Endothelial cell (in vitro differentiated cells): ENCODE measurements around the gene CNR1. TPM values are rescaled to one million over a fixed set of nuclear protein-coding genes. Genes with fewer than 3 reads are reported as not detected.

Experiments
- DNase-seq: peaks from one replicate; pipeline ENCODE4 v3.0.0; 2021; ENCODE audit warnings: low spot score
- H3K27ac Mint-ChIP-seq: one replicate; pipeline ENCODE4 v1.8.0; 2021; ENCODE audit warnings: mixed read lengths, inconsistent platforms; ENCODE audit not compliant: unreplicated experiment
- H3K27me3 Mint-ChIP-seq: one replicate; pipeline ENCODE4 v1.8.0; 2021; ENCODE audit warnings: mild to moderate bottlenecking, moderate library complexity, mixed read lengths, inconsistent platforms; ENCODE audit not compliant: unreplicated experiment
- H3K36me3 Mint-ChIP-seq: one replicate; pipeline ENCODE4 v1.8.0; 2021; ENCODE audit warnings: mild to moderate bottlenecking, low read depth, mixed read lengths, inconsistent platforms; ENCODE audit not compliant: unreplicated experiment
- H3K4me1 Mint-ChIP-seq: one replicate; pipeline ENCODE4 v1.8.0; 2021; ENCODE audit warnings: mild to moderate bottlenecking, mixed read lengths, inconsistent platforms; ENCODE audit not compliant: unreplicated experiment
- H3K4me3 Mint-ChIP-seq: one replicate; pipeline ENCODE4 v1.8.0; 2021; ENCODE audit warnings: mild to moderate bottlenecking, mixed read lengths, inconsistent platforms; ENCODE audit not compliant: unreplicated experiment
- H3K9me3 Mint-ChIP-seq: one replicate; pipeline ENCODE4 v1.8.0; 2021; ENCODE audit warnings: mixed read lengths, inconsistent platforms; ENCODE audit not compliant: unreplicated experiment
- total RNA-seq: library from RNA; stranded (reverse); fragmentation: NEBNext Ultra II Directional; extraction: Animal tissue kit (Norgen Biotek cat#: 25700); gene quantifications from one replicate; pipeline ENCODE4 v1.2.1, GENCODE V29; 2021; ENCODE audit not compliant: unreplicated experiment
- TF ChIP-seq, protein P1 (sequence below): fragments of 200-600 bp; sonication (generic); IDR thresholded peaks from one replicate; pipeline ENCODE4 v1.5.0; 2021; ENCODE audit warnings: antibody characterized with exemption; ENCODE audit not compliant: unreplicated experiment

The CNR1 gene
- total RNA-seq, 1 donor from 2014 or later, result 2.0 TPM

DNA sequence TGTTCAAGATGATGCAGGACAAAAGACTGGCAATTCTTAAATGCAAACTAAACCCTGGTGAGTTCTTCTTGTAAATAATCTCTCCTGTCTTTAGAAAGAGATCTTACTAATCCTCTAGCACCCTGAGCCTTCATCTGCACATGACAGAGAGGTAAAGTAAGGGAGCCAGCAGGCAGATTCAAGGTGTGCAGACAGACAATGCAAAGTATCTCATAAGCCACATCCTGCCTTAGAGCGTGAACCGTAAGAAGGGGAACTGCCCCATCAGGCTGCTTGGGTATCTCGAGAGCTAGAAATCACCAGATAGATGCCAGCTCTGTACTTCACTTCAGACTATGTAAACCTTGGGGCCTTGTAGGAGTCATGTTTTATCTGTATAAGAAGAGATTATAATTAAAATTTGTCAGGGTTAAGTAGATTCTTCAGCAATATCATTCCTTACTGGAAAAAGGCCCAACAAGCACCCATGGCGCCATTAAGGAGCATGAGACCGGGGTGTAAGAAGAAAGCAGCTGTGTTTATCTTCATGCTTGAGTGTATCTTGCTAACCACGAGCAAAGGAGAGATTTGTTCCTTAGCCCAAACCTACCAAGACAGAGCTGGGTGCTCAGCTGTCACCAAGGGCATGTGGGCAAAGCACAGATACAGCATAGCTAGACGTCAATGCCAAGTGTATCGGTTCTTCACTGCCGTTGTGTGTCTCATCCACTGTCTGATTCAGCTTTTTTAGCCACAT is 24.4 kb downstream of the CNR1 start:
- no peak overlapping the region for H3K27ac Mint-ChIP-seq
- TF ChIP-seq, protein P1, sequence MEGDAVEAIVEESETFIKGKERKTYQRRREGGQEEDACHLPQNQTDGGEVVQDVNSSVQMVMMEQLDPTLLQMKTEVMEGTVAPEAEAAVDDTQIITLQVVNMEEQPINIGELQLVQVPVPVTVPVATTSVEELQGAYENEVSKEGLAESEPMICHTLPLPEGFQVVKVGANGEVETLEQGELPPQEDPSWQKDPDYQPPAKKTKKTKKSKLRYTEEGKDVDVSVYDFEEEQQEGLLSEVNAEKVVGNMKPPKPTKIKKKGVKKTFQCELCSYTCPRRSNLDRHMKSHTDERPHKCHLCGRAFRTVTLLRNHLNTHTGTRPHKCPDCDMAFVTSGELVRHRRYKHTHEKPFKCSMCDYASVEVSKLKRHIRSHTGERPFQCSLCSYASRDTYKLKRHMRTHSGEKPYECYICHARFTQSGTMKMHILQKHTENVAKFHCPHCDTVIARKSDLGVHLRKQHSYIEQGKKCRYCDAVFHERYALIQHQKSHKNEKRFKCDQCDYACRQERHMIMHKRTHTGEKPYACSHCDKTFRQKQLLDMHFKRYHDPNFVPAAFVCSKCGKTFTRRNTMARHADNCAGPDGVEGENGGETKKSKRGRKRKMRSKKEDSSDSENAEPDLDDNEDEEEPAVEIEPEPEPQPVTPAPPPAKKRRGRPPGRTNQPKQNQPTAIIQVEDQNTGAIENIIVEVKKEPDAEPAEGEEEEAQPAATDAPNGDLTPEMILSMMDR, result no peak
- H3K36me3 Mint-ChIP-seq, result no peaks in the 10 kb centered on the region
- no peak for DNase-seq
- no peak overlapping the region for H3K4me3 Mint-ChIP-seq
- H3K27me3 Mint-ChIP-seq, result peaks cover 2% of the 10 kb centered on the region
- no peaks in the 10 kb centered on the region for H3K9me3 Mint-ChIP-seq
- no peaks in the 10 kb centered on the region for H3K4me1 Mint-ChIP-seq

DNA sequence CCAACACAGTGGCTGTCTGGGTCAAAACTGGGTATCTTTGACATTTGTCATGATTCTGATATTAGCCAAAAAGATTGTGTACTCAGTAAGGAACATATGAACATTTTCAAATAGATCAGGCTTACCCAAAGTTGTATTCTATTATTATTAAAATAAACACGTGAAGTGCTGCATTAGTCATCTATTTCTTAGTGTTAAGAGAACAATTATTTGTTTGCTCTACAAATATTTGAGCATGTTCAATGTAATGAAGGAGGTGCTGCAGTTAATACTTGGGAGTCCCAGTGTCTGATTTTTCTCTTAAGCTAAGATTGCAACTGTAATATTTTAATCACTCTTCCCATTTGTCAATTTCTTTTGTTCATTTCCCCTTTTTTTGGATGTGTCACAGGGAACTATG is 28.2 kb downstream of the CNR1 start:
- H3K27ac Mint-ChIP-seq, result no peak overlapping the region
- H3K36me3 Mint-ChIP-seq, result no peaks in the 10 kb centered on the region
- no peaks in the 10 kb centered on the region for H3K4me1 Mint-ChIP-seq
- H3K4me3 Mint-ChIP-seq, result no peak overlapping the region
- DNase-seq, result no peak
- no peaks in the 10 kb centered on the region for H3K9me3 Mint-ChIP-seq
- no peaks in the 10 kb centered on the region for H3K27me3 Mint-ChIP-seq
- TF ChIP-seq, protein P1, result no peak

DNA sequence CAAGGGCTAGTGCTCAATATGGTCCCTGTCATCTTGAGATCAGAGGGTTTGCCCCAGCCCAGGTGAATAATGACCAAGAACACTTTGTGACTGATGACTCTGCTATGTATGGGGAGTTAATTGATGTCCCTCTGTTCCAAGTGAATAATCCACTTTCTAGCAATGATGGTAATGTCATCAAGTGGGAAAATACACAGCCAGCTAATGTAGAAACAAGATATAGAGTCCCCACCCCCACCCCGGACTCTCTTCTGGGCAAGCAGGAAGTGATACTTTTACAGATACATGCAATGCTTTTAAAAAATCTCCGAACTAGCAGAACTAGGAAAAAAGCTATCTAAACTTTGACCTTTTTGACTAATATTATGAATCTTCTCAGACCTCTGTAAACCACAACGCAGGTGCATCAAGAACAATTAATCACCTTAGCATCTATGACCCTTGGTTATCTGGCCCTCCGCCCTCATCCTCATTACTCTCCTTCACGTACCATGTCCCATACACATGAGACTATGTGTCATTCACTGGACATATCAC is 30.5 kb downstream of the CNR1 start:
- Mint-ChIP-seq H3K4me3 (no peak overlapping the region), H3K27ac (no peak overlapping the region), H3K36me3 (no peaks in the 10 kb centered on the region), H3K9me3 (no peaks in the 10 kb centered on the region), H3K27me3 (no peaks in the 10 kb centered on the region), H3K4me1 (no peaks in the 10 kb centered on the region)
- DNase-seq, result no peak
- TF ChIP-seq, protein P1, result no peak

DNA sequence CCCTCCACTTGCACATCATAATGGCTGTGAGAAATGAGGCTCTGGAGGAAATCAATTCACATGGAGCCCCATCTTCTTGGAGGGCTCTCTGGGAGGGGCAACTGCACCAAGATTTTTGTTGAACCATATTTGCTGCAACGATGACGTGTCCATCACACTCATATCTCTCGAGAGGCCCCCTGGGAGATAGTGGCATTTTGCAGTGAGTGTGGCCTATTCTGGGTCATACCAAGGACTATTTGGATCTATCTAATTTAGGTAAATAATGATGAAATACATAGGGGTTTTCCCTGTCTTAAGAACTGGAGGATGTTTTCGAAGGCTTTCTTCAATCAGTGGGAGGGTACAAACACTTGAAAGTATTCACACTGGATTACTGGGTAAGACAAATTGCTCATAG is 31.6 kb downstream of the CNR1 start:
- Mint-ChIP-seq H3K9me3 (no peaks in the 10 kb centered on the region), H3K4me3 (no peak overlapping the region), H3K4me1 (no peaks in the 10 kb centered on the region), H3K36me3 (no peaks in the 10 kb centered on the region), H3K27ac (no peak overlapping the region), H3K27me3 (no peaks in the 10 kb centered on the region)
- no peak for DNase-seq
- TF ChIP-seq, protein P1, result no peak

DNA sequence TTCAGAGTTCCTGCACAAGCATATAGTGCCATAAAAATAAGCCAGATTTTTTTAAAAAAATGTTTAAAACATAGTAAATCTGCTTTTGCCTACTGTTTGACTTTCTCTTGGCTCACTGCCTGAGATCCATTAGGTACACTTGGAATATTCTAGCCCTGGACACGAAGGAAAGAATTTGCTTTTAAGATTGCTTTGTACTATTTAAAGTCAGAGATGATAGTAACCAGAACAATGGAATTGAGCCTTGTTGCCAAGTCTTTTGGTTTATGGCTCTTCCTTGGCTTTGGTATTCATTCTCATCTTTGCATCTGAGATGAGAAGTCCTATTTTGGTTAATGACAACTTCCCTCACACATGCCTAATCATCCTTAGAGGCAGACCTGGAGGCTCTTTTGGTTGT is 32.4 kb downstream of the CNR1 start:
- H3K27ac Mint-ChIP-seq, result no peak overlapping the region
- DNase-seq, result no peak

More for the DNA sequence above, 32.4 kb downstream of the CNR1 start:
- no peaks in the 10 kb centered on the region for H3K9me3 Mint-ChIP-seq
- no peaks in the 10 kb centered on the region for H3K4me1 Mint-ChIP-seq
- TF ChIP-seq, protein P1, result no peak
- no peaks in the 10 kb centered on the region for H3K36me3 Mint-ChIP-seq
- no peak overlapping the region for H3K4me3 Mint-ChIP-seq
- no peaks in the 10 kb centered on the region for H3K27me3 Mint-ChIP-seq
